Measurements from ENCODE around the gene HORMAD2. TPM values are rescaled to one million over a fixed set of nuclear protein-coding genes. Genes with fewer than 3 reads are reported as not detected.

The HORMAD2 gene
- total and polyA plus RNA-seq, 4 experiments from 2014 or later: not detected

- POLR2A ChIA-PET (ENCODE audit: partially characterized antibody): no interaction called here
- Mint-ChIP-seq H3K27me3 (no peaks in the 10 kb centered on the region), H3K4me3 (no peak overlapping the region), H3K27ac (no peak overlapping the region), H3K4me1 (peaks cover 2 to 7% (median 6%) of the 10 kb centered on the region in 4 donors), H3K9me3 (no peaks in the 10 kb centered on the region), H3K36me3 (no peaks in the 10 kb centered on the region)
- Histone ChIP-seq H3K36me3 (ENCODE audit: insufficient read depth, low read length) (no peaks in the 10 kb centered on the region), H3K9me3 (ENCODE audit: control insufficient read depth in 1 of 2, low read length in 2 of 2) (no peaks in the 10 kb centered on the region), H3K27me3 (ENCODE audit: insufficient read depth, low read length) (no peaks in the 10 kb centered on the region), H3K4me1 (ENCODE audit: insufficient read depth, low read length) (peaks cover 43% of the 10 kb centered on the region), H3K4me3 (ENCODE audit: low read length in 2 of 2) (no peak overlapping the region), H3K27ac (ENCODE audit: low read depth, low read length) (no peak overlapping the region)
- intact Hi-C loops (cut with micrococcal nuclease): no loop called here
- CTCF ChIA-PET (ENCODE audit: partially characterized antibody): no interaction called here
- DNase-seq: no peak
These were observed 90.7 kb downstream of the HORMAD2 start for GRCh38 chr22:30171008-30171407.

GRCh38 chr22:30175690-30176288 lies 95.5 kb downstream of the HORMAD2 start:
- H3K27ac Mint-ChIP-seq: peak overlapping the region in 1 of 7 donors; percentile 54
- Histone ChIP-seq H3K4me3 (ENCODE audit: low read length in 2 of 2) (no peak overlapping the region), H3K27me3 (ENCODE audit: insufficient read depth, low read length) (no peaks in the 10 kb centered on the region), H3K9me3 (ENCODE audit: control insufficient read depth in 1 of 2, low read length in 2 of 2) (no peaks in the 10 kb centered on the region), H3K4me1 (ENCODE audit: insufficient read depth, low read length) (peaks cover 32% of the 10 kb centered on the region), H3K36me3 (ENCODE audit: insufficient read depth, low read length) (no peaks in the 10 kb centered on the region), H3K27ac (ENCODE audit: low read depth, low read length) (no peak overlapping the region)
- ChIA-PET POLR2A (ENCODE audit: partially characterized antibody) (interaction anchor here (1.2 kb wide), 1 partner anchor 10 kb away, joined by 6 read pairs; no protein-coding TSS in a partner anchor), CTCF (ENCODE audit: partially characterized antibody) (interaction anchor here (0.7 to 0.9 kb wide), 2 partner anchors 10 to 19 kb away, joined by 3 read pairs; no protein-coding TSS in a partner anchor)
- no peaks in the 10 kb centered on the region for H3K9me3 Mint-ChIP-seq
- intact Hi-C loops (cut with micrococcal nuclease): no loop called here
- H3K27me3 Mint-ChIP-seq: no peaks in the 10 kb centered on the region
- H3K4me1 Mint-ChIP-seq: peaks cover 14 to 31% (median 24%) of the 10 kb centered on the region in 4 donors
- H3K36me3 Mint-ChIP-seq: no peaks in the 10 kb centered on the region
- no peak for DNase-seq
- no peak overlapping the region for H3K4me3 Mint-ChIP-seq

GRCh38 chr22:30176431-30176830 lies 96.2 kb downstream of the HORMAD2 start:
- DNase-seq: no peak
- peaks cover 16 to 37% (median 27%) of the 10 kb centered on the region in 4 donors for H3K4me1 Mint-ChIP-seq
- Histone ChIP-seq H3K4me3 (ENCODE audit: low read length in 2 of 2) (no peak overlapping the region), H3K9me3 (ENCODE audit: control insufficient read depth in 1 of 2, low read length in 2 of 2) (no peaks in the 10 kb centered on the region), H3K27ac (ENCODE audit: low read depth, low read length) (no peak overlapping the region), H3K4me1 (ENCODE audit: insufficient read depth, low read length) (peaks cover 34% of the 10 kb centered on the region), H3K36me3 (ENCODE audit: insufficient read depth, low read length) (no peaks in the 10 kb centered on the region), H3K27me3 (ENCODE audit: insufficient read depth, low read length) (no peaks in the 10 kb centered on the region)
- ChIA-PET POLR2A (ENCODE audit: partially characterized antibody) (interaction anchor here (1.2 kb wide), 1 partner anchor 9 kb away, joined by 6 read pairs; no protein-coding TSS in a partner anchor), CTCF (ENCODE audit: partially characterized antibody) (interaction anchor here (0.7 to 0.9 kb wide), 2 partner anchors 9 to 19 kb away, joined by 3 read pairs; no protein-coding TSS in a partner anchor)
- H3K36me3 Mint-ChIP-seq: no peaks in the 10 kb centered on the region
- no peak overlapping the region for H3K4me3 Mint-ChIP-seq
- H3K9me3 Mint-ChIP-seq: no peaks in the 10 kb centered on the region
- H3K27me3 Mint-ChIP-seq: no peaks in the 10 kb centered on the region
- H3K27ac Mint-ChIP-seq: no peak overlapping the region
- intact Hi-C loops (cut with micrococcal nuclease): no loop called here

DNA sequence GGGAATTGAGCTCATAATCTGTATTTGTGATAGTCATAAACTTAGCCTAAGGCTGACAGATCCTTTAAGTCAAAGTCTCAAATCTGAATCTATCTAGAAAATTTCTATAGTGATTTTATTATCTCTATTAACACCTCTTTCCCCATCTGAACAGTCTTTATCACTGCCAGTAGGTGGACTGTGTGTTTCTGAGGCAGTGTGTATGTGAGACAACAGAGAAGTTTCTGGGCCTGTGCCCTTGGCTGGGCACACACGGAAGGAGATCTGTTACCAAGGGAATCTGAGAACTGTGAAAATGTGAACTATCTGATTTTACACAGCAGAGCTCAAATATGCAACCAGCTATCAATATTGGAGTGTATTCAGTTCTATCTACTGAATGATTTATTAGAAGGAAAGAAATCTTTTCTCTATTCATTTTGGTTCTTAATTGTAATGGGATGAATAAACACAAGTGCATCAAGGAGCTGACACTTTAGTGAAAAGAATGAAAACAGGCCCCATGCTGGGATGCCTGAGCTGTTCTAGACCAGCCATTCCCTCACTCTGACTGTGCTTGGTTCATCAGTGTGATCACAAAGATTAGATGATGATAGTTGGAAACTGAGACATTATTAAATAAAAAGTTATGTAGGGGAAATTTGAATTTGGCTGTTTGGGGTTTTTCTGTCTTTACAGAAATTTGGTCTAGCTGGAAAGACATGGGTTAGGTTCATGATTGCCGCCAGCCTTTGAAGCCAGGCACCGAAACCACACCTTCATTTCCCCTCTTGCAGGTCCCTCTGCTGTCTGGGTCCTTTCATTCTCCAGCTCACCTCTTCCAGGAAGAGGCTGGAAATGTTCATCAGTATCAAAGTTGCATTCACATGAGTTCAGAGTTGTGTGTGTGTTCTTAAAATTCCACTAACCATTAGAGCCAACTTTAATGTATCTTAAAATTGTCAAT lies 98.2 kb downstream of the HORMAD2 start:
- Histone ChIP-seq H3K4me3 (ENCODE audit: low read length in 2 of 2) (no peak overlapping the region), H3K27ac (ENCODE audit: low read depth, low read length) (peak overlapping the region; percentile 12), H3K4me1 (ENCODE audit: insufficient read depth, low read length) (peaks cover 43% of the 10 kb centered on the region), H3K27me3 (ENCODE audit: insufficient read depth, low read length) (no peaks in the 10 kb centered on the region), H3K9me3 (ENCODE audit: control insufficient read depth in 1 of 2, low read length in 2 of 2) (no peaks in the 10 kb centered on the region), H3K36me3 (ENCODE audit: insufficient read depth, low read length) (no peaks in the 10 kb centered on the region)
- POLR2A ChIA-PET (ENCODE audit: partially characterized antibody): interaction anchor here (0.8 to 1.4 kb wide), 5 partner anchors 10 to 111 kb away, joined by 3 read pairs; partner anchors contain the start of genes CASTOR1 and OSM
- intact Hi-C loops (cut with micrococcal nuclease): no loop called here
- no peaks in the 10 kb centered on the region for H3K36me3 Mint-ChIP-seq
- H3K27me3 Mint-ChIP-seq: no peaks in the 10 kb centered on the region
- CTCF ChIA-PET (ENCODE audit: partially characterized antibody): interaction anchor here (0.7 to 2.1 kb wide), 13 partner anchors 10 to 248 kb away, joined by 3 to 8 read pairs (median 4); no protein-coding TSS in a partner anchor
- H3K4me1 Mint-ChIP-seq: peaks cover 21 to 49% (median 38%) of the 10 kb centered on the region in 4 donors
- H3K4me3 Mint-ChIP-seq: peak overlapping the region in 6 of 8 donors; percentile 22 to 61 (median 49)
- no peaks in the 10 kb centered on the region for H3K9me3 Mint-ChIP-seq
- DNase-seq: peak; percentile 14 to 52 (median 27)
- H3K27ac Mint-ChIP-seq: peak overlapping the region in 6 of 7 donors; percentile 49 to 93 (median 70)

DNA sequence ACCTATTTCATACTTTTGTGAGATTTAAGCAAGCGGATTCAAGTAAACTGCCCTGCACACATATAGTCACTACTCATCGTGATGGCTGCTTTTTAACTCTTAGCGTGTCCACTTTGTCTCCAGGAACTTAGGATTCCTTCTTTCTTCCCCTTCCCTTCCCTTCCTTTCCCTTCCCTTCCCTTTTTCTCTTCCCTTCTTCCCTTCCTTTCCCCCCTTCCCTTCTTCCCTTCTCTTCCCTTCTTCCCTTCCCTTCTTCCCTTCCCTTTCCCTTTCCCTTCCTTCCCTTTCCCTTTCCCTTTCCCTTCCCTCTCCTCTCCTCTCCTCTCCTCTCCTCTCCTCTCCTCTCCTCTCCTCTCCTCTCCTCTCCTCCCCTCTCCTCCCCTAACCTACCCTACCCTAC lies 100.4 kb downstream of the HORMAD2 start:
- CTCF ChIA-PET (ENCODE audit: partially characterized antibody): no interaction called here
- Histone ChIP-seq H3K4me1 (ENCODE audit: insufficient read depth, low read length) (peaks cover 61% of the 10 kb centered on the region), H3K4me3 (ENCODE audit: low read length in 2 of 2) (no peak overlapping the region), H3K36me3 (ENCODE audit: insufficient read depth, low read length) (no peaks in the 10 kb centered on the region), H3K27me3 (ENCODE audit: insufficient read depth, low read length) (no peaks in the 10 kb centered on the region), H3K9me3 (ENCODE audit: control insufficient read depth in 1 of 2, low read length in 2 of 2) (no peaks in the 10 kb centered on the region), H3K27ac (ENCODE audit: low read depth, low read length) (no peak overlapping the region)
- POLR2A ChIA-PET (ENCODE audit: partially characterized antibody): no interaction called here
- no peaks in the 10 kb centered on the region for H3K36me3 Mint-ChIP-seq
- no peaks in the 10 kb centered on the region for H3K9me3 Mint-ChIP-seq
- no peaks in the 10 kb centered on the region for H3K27me3 Mint-ChIP-seq
- H3K4me3 Mint-ChIP-seq: no peak overlapping the region
- no peak for DNase-seq
- peaks cover 38 to 68% (median 51%) of the 10 kb centered on the region in 4 donors for H3K4me1 Mint-ChIP-seq
- peak overlapping the region in 1 of 7 donors; percentile 58 for H3K27ac Mint-ChIP-seq
- intact Hi-C loops (cut with micrococcal nuclease): no loop called here

DNA sequence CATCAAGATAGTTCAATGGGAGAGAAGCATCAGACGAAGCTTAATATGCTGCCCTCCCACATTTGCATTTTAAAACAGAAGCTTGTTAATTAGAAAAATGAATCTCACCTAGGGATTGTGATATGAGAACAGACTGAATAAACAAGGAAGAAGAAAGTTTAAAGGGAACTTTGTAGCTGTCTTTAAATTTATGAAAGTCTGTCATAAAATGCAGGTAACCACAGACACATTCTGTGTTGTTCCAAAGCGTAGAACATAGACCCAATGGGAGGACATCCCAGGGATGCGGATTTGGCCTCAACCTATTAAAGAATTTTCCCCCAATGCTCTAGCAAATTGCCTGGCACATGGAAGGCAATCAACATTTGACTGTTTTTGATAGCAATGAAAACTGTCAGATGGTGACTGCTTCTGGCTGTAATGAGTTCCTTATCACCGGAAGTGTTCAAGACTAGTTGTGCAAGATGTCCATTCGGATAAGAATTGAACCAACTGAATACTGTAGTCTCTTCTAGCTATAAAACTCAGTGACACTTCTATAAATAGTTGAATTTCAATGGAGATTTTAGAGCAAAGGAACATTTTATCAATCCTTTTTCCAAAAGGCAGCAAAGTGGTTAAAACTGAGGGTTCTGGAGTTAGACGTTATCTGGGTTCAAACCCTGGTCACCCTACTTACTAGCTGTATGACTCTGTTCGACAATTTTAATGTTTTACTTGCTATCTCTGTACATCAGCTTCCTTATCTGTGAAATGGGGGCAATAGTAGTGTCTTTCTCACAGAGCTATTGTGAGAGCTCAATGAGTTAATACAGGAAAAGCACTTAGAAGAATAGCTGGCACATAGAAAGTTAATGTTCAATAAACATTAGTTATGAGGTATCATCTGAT lies 101.4 kb downstream of the HORMAD2 start:
- H3K4me3 Mint-ChIP-seq: no peak overlapping the region
- peak overlapping the region in 4 of 7 donors; percentile 6 to 36 (median 26) for H3K27ac Mint-ChIP-seq
- Histone ChIP-seq H3K4me3 (ENCODE audit: low read length in 2 of 2) (no peak overlapping the region), H3K9me3 (ENCODE audit: control insufficient read depth in 1 of 2, low read length in 2 of 2) (no peaks in the 10 kb centered on the region), H3K27ac (ENCODE audit: low read depth, low read length) (no peak overlapping the region), H3K4me1 (ENCODE audit: insufficient read depth, low read length) (peaks cover 63% of the 10 kb centered on the region), H3K36me3 (ENCODE audit: insufficient read depth, low read length) (no peaks in the 10 kb centered on the region), H3K27me3 (ENCODE audit: insufficient read depth, low read length) (no peaks in the 10 kb centered on the region)
- no peaks in the 10 kb centered on the region for H3K36me3 Mint-ChIP-seq
- H3K27me3 Mint-ChIP-seq: no peaks in the 10 kb centered on the region
- no peak for DNase-seq
- intact Hi-C loops (cut with micrococcal nuclease): no loop called here
- ChIA-PET CTCF (ENCODE audit: partially characterized antibody) (interaction anchor here (3.0 kb wide), 1 partner anchor 74 kb away, joined by 10 read pairs; no protein-coding TSS in a partner anchor), POLR2A (ENCODE audit: partially characterized antibody) (interaction anchor here (1.4 to 1.6 kb wide), 2 partner anchors 8 to 20 kb away, joined by 3 to 4 read pairs; no protein-coding TSS in a partner anchor)
- H3K9me3 Mint-ChIP-seq: no peaks in the 10 kb centered on the region
- H3K4me1 Mint-ChIP-seq: peaks cover 39 to 76% (median 54%) of the 10 kb centered on the region in 4 donors

All from CD4-positive, alpha-beta memory T cell (primary cell).